Activated CD8-positive, alpha-beta memory T cell treated with anti-CD3 and anti-CD28 coated beads, Interleukin-2, amount 50 U/mL, for 1 hour (primary cell): ENCODE measurements around the gene MUC4.

Source experiments
- DNase-seq: peaks from one replicate; pipeline ENCODE4 v3.0.0-alpha.2; 2020; ENCODE audit errors: extremely low read depth

The MUC4 gene

DNA sequence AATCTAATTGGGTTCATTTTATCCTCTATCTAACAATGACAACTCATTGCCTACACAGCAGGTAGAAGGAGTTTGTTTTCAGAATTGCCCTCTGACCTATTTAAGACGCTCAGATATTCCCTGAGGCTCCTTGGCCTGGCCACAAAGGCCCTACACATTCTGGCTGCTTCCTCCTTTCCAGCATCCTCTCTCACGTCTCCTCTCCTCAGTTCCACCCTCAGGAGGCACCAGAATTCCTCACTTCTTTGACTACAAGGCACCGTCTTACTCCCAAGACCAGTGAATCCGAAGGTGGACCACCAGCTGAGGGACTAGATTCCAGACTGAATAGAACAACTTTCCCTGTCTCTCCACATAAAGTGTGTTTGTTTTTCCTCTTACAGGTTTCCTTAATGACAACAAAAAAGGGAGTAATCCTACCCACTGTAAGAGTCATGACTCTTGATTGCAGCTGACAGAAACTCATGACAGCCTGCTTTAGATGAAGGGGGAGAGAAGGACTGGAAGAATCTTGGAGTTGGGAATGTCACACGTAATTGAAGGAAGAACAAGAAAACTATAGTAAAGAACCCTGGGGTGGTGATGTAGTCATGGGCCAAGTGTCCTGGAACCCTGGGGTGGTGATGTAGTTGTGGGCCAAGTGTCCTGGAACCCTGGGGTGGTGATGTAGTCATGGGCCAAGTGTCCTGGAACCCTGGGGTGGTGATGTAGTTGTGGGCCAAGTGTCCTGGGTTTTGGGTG, 112.9 kb downstream of the MUC4 start:
- DNase-seq: no peak

DNA sequence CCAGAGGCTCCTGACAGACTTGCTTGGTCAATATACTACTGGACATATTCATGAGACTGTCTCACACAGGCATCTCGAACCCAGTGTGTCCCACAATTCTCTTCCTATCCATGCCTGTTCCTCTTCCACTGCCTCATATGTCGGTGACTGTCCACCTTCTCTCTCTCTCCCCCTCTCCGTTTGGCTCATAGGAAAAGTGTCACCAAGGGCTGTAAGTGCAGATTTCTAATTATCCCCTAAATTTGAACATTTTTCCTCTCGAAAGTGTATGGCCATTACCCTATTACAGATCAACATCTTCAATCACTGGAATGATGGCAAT, 113.4 kb downstream of the MUC4 start:
- no peak for DNase-seq

DNA sequence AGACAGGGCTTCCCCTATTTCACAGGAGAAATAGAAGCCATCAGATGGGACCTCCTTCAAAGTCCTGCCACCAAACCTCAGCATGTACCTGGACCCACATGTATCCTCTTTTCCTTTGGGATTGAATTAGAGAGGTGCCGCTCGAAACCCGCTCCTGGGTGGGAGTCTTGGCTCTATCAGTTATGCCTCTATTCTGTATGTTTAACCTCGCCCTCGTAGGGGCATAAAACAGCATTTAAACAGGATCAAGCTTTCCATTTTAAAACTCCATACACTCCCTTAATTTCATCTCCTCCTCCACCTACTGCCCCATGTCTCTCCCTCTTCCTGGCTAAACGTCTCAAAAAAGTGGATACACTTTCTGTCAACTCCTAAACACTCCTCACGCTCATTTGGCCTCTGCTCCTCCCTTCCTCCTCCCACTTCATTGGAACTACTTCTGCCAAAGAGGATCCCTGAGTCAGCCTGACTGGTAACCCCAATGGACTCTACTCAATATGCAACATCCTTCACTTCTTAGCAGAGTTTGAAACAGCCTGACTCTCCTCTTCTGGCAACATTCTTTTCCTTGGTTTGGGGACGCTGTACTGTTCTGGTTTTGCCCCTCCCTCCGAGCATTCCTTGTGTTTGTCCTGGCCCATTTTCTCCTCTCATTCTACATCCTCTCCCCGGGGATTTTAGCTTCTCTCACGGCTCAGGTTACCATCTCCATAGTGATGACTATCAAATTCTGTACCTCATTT, 114.0 kb downstream of the MUC4 start:
- DNase-seq: no peak
